HepG2 (cell line): ENCODE measurements around the gene NCOA3. TPM values are rescaled to one million over a fixed set of nuclear protein-coding genes. Genes with fewer than 3 reads are reported as not detected.

ENCODE experiments used
- ATAC-seq: fragments of 200-7000 bp; cut with Tn5 transposase; 3 replicates; pipeline ENCODE4 v1.9.1; 2020; ENCODE audit warnings: mild to moderate bottlenecking, moderate library complexity
- BruUV-seq: library from RNA; stranded (reverse); fragments of 400-500 nt; replicated peaks from 2 replicates; lab custom pipeline; 2021; lab: Mats Ljungman, UMichigan
- CTCF ChIA-PET: fragments of 300-600 bp; formaldehyde crosslinking; extraction: SDS; loops from one replicate; lab custom pipeline; 2021; ENCODE audit warnings: low total read pairs, inconsistent platforms, low intra/inter-chr PET ratio; lab: Yijun Ruan, JAX
- POLR2A ChIA-PET: fragments of 350-600 bp; sonication (Branson Sonifier 250); formaldehyde crosslinking; loops from one replicate; lab custom pipeline; 2020; ENCODE audit warnings: antibody characterized with exemption, inconsistent platforms; lab: Yijun Ruan, JAX
- DNase-seq: peaks from one replicate; pipeline ENCODE4 v3.0.0-alpha.2; 2015; ENCODE audit warnings: low spot score
- FAIRE-seq: peaks from 3 replicates; lab custom pipeline; 2011; peaks lifted over from hg19 to GRCh38; lab: Jason Lieb, UNC
- H2AFZ ChIP-seq: one replicate; pipeline ENCODE4 v1.6.1; 2011; ENCODE audit warnings: low read length, inconsistent platforms
- H3K27ac ChIP-seq: fragments of 300-600 bp; 3 replicates; pipeline ENCODE4 v1.8.0; 2011; ENCODE audit warnings: mixed run types, mild to moderate bottlenecking, mixed read lengths, low read length, inconsistent platforms; ENCODE audit not compliant: insufficient read depth; ENCODE audit errors: extremely low read length
- H3K27me3 ChIP-seq, 2 experiments: fragments of 200-600 bp in 1 of 2; 2 replicates in 1 of 2; 3 replicates in 1 of 2; pipeline versions ENCODE4 v1.6.0 to v1.8.0; 2011; ENCODE audit warnings: low read length in 2 of 2, mild to moderate bottlenecking in 2 of 2, moderate library complexity in 2 of 2, inconsistent platforms in 1 of 2; ENCODE audit not compliant: insufficient read depth in 2 of 2, control insufficient read depth in 1 of 2
- H3K36me3 ChIP-seq, 2 experiments: fragments of 200-600 bp in 1 of 2; replicated peaks in 1 of 2; 2 replicates in 1 of 2; 3 replicates in 1 of 2; pipeline versions ENCODE4 v1.5.1 to v1.8.0; 2011; ENCODE audit warnings: low read length in 2 of 2, inconsistent platforms in 1 of 2; ENCODE audit not compliant: insufficient read depth in 2 of 2, control insufficient read depth in 1 of 2
- H3K4me1 ChIP-seq: 2 replicates; pipeline ENCODE4 v1.5.1; 2012; ENCODE audit warnings: low read length, inconsistent platforms; ENCODE audit not compliant: insufficient read depth
- H3K4me2 ChIP-seq: 2 replicates; pipeline ENCODE4 v1.6.0; 2011; ENCODE audit warnings: low read depth, low read length, inconsistent platforms
- H3K4me3 ChIP-seq, 3 experiments: fragments of 200-600 bp in 1 of 3; sonication (generic), shearing (Covaris generic) in 1 of 3; replicated peaks in 1 of 3; 2 replicates each; pipeline ENCODE4 v1.5.1; 2011 to 2016; ENCODE audit warnings: low read length in 3 of 3, inconsistent platforms in 2 of 3, low read depth in 2 of 3, mild to moderate bottlenecking in 2 of 3, control low read depth in 1 of 3, mixed read lengths in 1 of 3; ENCODE audit not compliant: insufficient read depth in 1 of 3
- H3K79me2 ChIP-seq: one replicate; pipeline ENCODE4 v1.6.1; 2011; ENCODE audit warnings: low read length, inconsistent platforms; ENCODE audit not compliant: insufficient read depth
- H3K9ac ChIP-seq: 2 replicates; pipeline ENCODE4 v1.6.0; 2011; ENCODE audit warnings: mild to moderate bottlenecking, low read depth, low read length, inconsistent platforms; ENCODE audit not compliant: insufficient read depth
- H3K9me3 ChIP-seq: 2 replicates; pipeline ENCODE4 v1.5.1; 2012; ENCODE audit warnings: mild to moderate bottlenecking, low read length
- H4K20me1 ChIP-seq: 2 replicates; pipeline ENCODE4 v1.6.0; 2011; ENCODE audit warnings: inconsistent platforms, mild to moderate bottlenecking, low read length, moderate library complexity; ENCODE audit not compliant: insufficient read depth
- DPF2 ChIP-seq: sonication (generic); formaldehyde crosslinking; IDR thresholded peaks from 2 replicates; pipeline ENCODE4 v1.4.0; 2020; ENCODE audit warnings: mild to moderate bottlenecking, low read depth, missing genetic modification reagents, borderline replicate concordance
- HMGA1 ChIP-seq: sonication (generic); formaldehyde crosslinking; conservative IDR thresholded peaks from 2 replicates; pipeline ENCODE4 v1.4.0; 2020; ENCODE audit warnings: missing genetic modification reagents
- KDM3A ChIP-seq: IDR thresholded peaks from 2 replicates; pipeline ENCODE4 v1.6.1; 2018; ENCODE audit warnings: low read depth, missing compliant biosample characterization
- ZBTB40 ChIP-seq, 2 experiments: fragments of 450-650 bp in 1 of 2; sonication (generic) in 1 of 2; formaldehyde crosslinking in 1 of 2; IDR thresholded peaks; 2 replicates each; pipeline versions ENCODE4 v1.6.1 to v1.8.0; 2016 to 2022; ENCODE audit warnings: antibody characterized with exemption in 1 of 2, mild to moderate bottlenecking in 1 of 2, missing genetic modification reagents in 1 of 2
- WGBS: methylation state at CpG from one replicate; pipeline ENCODE4 v1.1.6; 2017; ENCODE audit warnings: low lambda C conversion rate; 5-methylcytosine and 5-hydroxymethylcytosine counted together
- in situ Hi-C: cut with HindIII; loops from 2 replicates; pipeline ENCODE4 v1.10.0; 2017; ENCODE audit warnings: low pct_unique_long_range_greater_than_20kb; ENCODE audit not compliant: extremely low pct_ligation_motif_present
- intact Hi-C: fragments of 100-400 bp; cut with micrococcal nuclease; formaldehyde crosslinking; loops from one replicate; pipeline ENCODE4 v1.10.0; 2022; ENCODE audit not compliant: unreplicated experiment
- polyA plus RNA-seq, 8 experiments: library from polyadenylated mRNA; depleted of rRNA in 3 of 8; stranded (reverse) in 7 of 8; unstranded in 1 of 8; fragments of >200 nt; fragmentation: Illumina TruSeq in 4 of 8; extraction: Trizol in 4 of 8; gene quantifications; 2 replicates each; pipeline versions ENCODE4 v1.2.1 to v1.2.3, GENCODE V29; 2011 to 2016; ENCODE audit warnings: low read depth in 4 of 8, missing spikeins in 1 of 8, mixed read lengths in 1 of 8; ENCODE audit not compliant: insufficient read depth in 1 of 8
- small RNA-seq, 3 experiments: library from RNA; depleted of rRNA; stranded (forward); fragments of <200 nt; gene quantifications; one replicate each; pipeline ENCODE3, GENCODE V24; 2012; ENCODE audit warnings: low read depth in 2 of 3, low replicate concordance in 1 of 3; ENCODE audit not compliant: insufficient read length in 3 of 3, insufficient read depth in 2 of 3
- total RNA-seq, 5 experiments: library from RNA; depleted of rRNA; stranded (reverse); fragments of >200 nt; fragmentation: Illumina TruSeq; extraction: Trizol; gene quantifications; 2 replicates each; pipeline ENCODE4 v1.2.3, GENCODE V29; 2016; ENCODE audit warnings: low read depth in 1 of 5

The NCOA3 gene
- total and polyA plus RNA-seq, 2 of the 13 experiments (the other 11 are each of a cell fraction or from before 2014, with no cell fraction given): 35.0 to 56.8 TPM

- TF ChIP-seq HMGA1 (CRISPR knock-in tag) (no peak), KDM3A (no peak)
These were observed 203.8 kb downstream of the NCOA3 start (continued) for GRCh38 chr20:47705497-47705856.

- Histone ChIP-seq H3K4me1 (peaks cover 38% of the 10 kb centered on the region), H3K9ac (no peak overlapping the region), H3K4me3 (no peak overlapping the region), H3K36me3 (no peaks in the 10 kb centered on the region), H3K27ac (no peak overlapping the region), H2AFZ (no peak overlapping the region), H3K9me3 (no peaks in the 10 kb centered on the region), H4K20me1 (no peaks in the 10 kb centered on the region), H3K4me2 (no peak overlapping the region), H3K27me3 (no peaks in the 10 kb centered on the region), H3K79me2 (no peaks in the 10 kb centered on the region)
- FAIRE-seq: no peak
- in situ Hi-C loops (no loop called here), intact Hi-C loops (no loop called here)
- no peak for TF ChIP-seq ZBTB40 (IDR thresholded peaks at IDR 0.05)
- TF ChIP-seq ZBTB40 (CRISPR knock-in tag; IDR thresholded peaks at IDR 0.05): peak; percentile 90
- TF ChIP-seq DPF2 (CRISPR knock-in tag): no peak
- ChIA-PET POLR2A (no interaction called here), CTCF (no interaction called here)
- ATAC-seq: no peak
- DNase-seq: no peak
- 92% methylated on average over 5 of the region's 5 CpGs for WGBS
- no TSS peak for BruUV-seq
These were observed 204.7 kb downstream of the NCOA3 start for GRCh38 chr20:47706345-47706744.

Small RNAs within 50 kb of the gene (small RNA-seq; reads per million reads assigned to genes)
- gene RNU6-497P: 0 reads per million in 3 experiments
- gene RNU6-563P: 0 reads per million in 3 experiments

Other genes starting within 250 kb of the NCOA3 start
- gene ZMYND8, start 145.2 kb upstream of the NCOA3 start, total RNA-seq (2016; rRNA removed; fragmentation: Illumina TruSeq; extraction: Trizol): 53.9 and 71.9 TPM in 2 replicates
- 81.4 and 84.7 TPM in 2 replicates for gene ZMYND8, start 145.2 kb upstream of the NCOA3 start, polyA plus RNA-seq (2011; rRNA removed)